ENCODE data around the gene IRS1.

DNA sequence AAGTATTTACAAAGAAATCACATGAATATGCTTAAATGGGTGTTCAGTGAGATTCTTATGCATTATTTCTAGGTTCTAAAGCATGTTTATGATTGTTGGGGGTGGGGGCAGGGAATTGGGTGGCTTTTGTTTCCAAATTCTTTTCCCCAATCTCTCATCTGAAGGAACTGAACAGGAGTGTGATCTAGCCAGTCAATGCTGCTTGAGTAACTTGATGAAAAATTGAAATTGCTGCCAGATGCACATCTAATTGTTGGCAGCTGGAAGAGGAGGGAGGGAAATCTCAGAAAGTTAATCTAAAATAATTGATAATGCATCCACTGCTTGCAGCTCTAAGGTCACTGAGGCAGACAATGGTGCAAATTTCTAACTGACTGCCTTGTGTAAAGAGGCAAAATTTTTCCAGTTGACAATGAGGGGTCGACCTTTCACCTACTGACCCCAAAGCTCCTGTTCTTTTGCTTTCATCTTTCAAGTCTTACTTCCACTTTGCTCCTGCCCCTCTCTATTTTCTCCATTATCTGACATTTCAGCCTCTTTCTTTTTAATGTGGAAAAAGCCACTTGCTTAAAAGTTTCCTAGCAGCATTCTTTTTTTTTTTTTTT is 53.3 kb downstream of the IRS1 start:
- TF ChIP-seq CTCF (IDR thresholded peaks at IDR 0.05; ENCODE audit: low read depth, low read length) (no peak), EZH2phosphoT487 (IDR thresholded peaks at IDR 0.05; ENCODE audit: low read depth) (no peak)
